HCT116 (cell line): Measurements from ENCODE around the gene PRKACG. TPM values are rescaled to one million over a fixed set of nuclear protein-coding genes. Genes with fewer than 3 reads are reported as not detected.

Source experiments
- ATAC-seq: fragments of 200-7000 bp; cut with Tn5 transposase; 2 replicates; pipeline ENCODE4 v1.9.1; 2020; ENCODE audit warnings: mild to moderate bottlenecking, moderate library complexity
- BruUV-seq: library from RNA; stranded (reverse); fragments of 400-500 nt; replicated peaks from 2 replicates; lab custom pipeline; 2021; lab: Mats Ljungman, UMichigan
- CTCF ChIA-PET: fragments of 300-600 bp; sonication (Branson Sonifier 250); formaldehyde crosslinking; loops from one replicate; lab custom pipeline; 2021; ENCODE audit warnings: antibody characterized with exemption; lab: Charles Lee
- POLR2A ChIA-PET: fragments of 300-600, 350-600 bp; sonication (Branson Sonifier 250); formaldehyde crosslinking; loops from one replicate; lab custom pipeline; 2021; ENCODE audit warnings: antibody characterized with exemption; lab: Charles Lee
- RAD21 ChIA-PET, 2 experiments: fragments of 300-600 bp; sonication (Branson Sonifier 250); formaldehyde crosslinking; loops; one replicate each; lab custom pipeline; 2023; ENCODE audit warnings: low total read pairs in 2 of 2; ENCODE audit not compliant: uncharacterized antibody in 2 of 2, unreplicated experiment in 2 of 2, low non-redundant PET in 1 of 2; lab: Charles Lee
- DNase-seq: peaks from one replicate; pipeline ENCODE4 v3.0.0-alpha.2; 2010; ENCODE audit warnings: low read depth, low spot score
- H2AFZ ChIP-seq: fragments of 200-600 bp; shearing (Covaris generic), sonication (generic); 2 replicates; pipeline ENCODE4 v1.6.1; 2017; ENCODE audit warnings: low read depth, mixed run types, mixed read lengths, antibody characterized with exemption, low read length; ENCODE audit not compliant: poor library complexity, severe bottlenecking
- H3K27ac ChIP-seq: 2 replicates; pipeline ENCODE4 v1.5.1; 2012; ENCODE audit warnings: low read depth, low read length
- H3K27me3 ChIP-seq: fragments of 200-600 bp; sonication (generic); 2 replicates; pipeline ENCODE4 v1.6.1; 2016; ENCODE audit warnings: mixed run types, low read length, mixed read lengths; ENCODE audit not compliant: insufficient read depth
- H3K36me3 ChIP-seq, 2 experiments: fragments of 200-500 bp in 1 of 2; fragments of 200-600 bp in 1 of 2; sonication (Bioruptor generic) in 1 of 2; sonication (generic) in 1 of 2; 2 replicates each; pipeline versions ENCODE4 v1.5.1 to v1.6.1; 2014 to 2016; ENCODE audit warnings: low read length in 2 of 2, inconsistent platforms in 1 of 2, mixed read lengths in 1 of 2, mixed run types in 1 of 2; ENCODE audit not compliant: insufficient read depth in 2 of 2, control insufficient read depth in 1 of 2
- H3K4me1 ChIP-seq, 2 experiments: fragments of 200-600 bp in 1 of 2; sonication (generic) in 1 of 2; 2 replicates each; pipeline versions ENCODE4 v1.5.1 to v1.6.1; 2012 to 2017; ENCODE audit warnings: low read length in 2 of 2, inconsistent platforms in 1 of 2, mild to moderate bottlenecking in 1 of 2, mixed read lengths in 1 of 2, mixed run types in 1 of 2, moderate library complexity in 1 of 2; ENCODE audit not compliant: insufficient read depth in 2 of 2, control insufficient read depth in 1 of 2
- H3K4me2 ChIP-seq: fragments of 200-600 bp; sonication (generic); 2 replicates; pipeline ENCODE4 v1.6.1; 2017; ENCODE audit warnings: mixed run types, low read length, mixed read lengths
- H3K4me3 ChIP-seq, 2 experiments: fragments of 200-600 bp in 1 of 2; sonication (generic) in 1 of 2; replicated peaks in 1 of 2; 2 replicates each; pipeline ENCODE4 v1.5.1; 2011 to 2016; ENCODE audit warnings: low read length in 2 of 2, control low read depth in 1 of 2, low read depth in 1 of 2, mild to moderate bottlenecking in 1 of 2, mixed read lengths in 1 of 2, mixed run types in 1 of 2
- H3K79me2 ChIP-seq: fragments of 200-600 bp; sonication (generic); 2 replicates; pipeline ENCODE4 v1.6.1; 2017; ENCODE audit warnings: mild to moderate bottlenecking, mixed run types, low read length, moderate library complexity, mixed read lengths; ENCODE audit not compliant: insufficient read depth
- H3K9ac ChIP-seq: fragments of 200-600 bp; sonication (generic); 2 replicates; pipeline ENCODE4 v1.6.1; 2016; ENCODE audit warnings: low read length, mixed read lengths
- H3K9me2 ChIP-seq: fragments of 200-600 bp; sonication (generic), shearing (Covaris generic); 2 replicates; pipeline ENCODE4 v1.6.1; 2017; ENCODE audit warnings: mixed run types, mild to moderate bottlenecking, moderate library complexity; ENCODE audit not compliant: insufficient read depth
- H3K9me3 ChIP-seq, 2 experiments: fragments of 200-500 bp in 1 of 2; fragments of 200-600 bp in 1 of 2; sonication (Bioruptor generic) in 1 of 2; sonication (generic) in 1 of 2; 2 replicates each; pipeline ENCODE4 v1.6.1; 2014 to 2017; ENCODE audit warnings: low read length in 2 of 2, mixed read lengths in 2 of 2, inconsistent platforms in 1 of 2, low read depth in 1 of 2, mild to moderate bottlenecking in 1 of 2, mixed run types in 1 of 2, moderate library complexity in 1 of 2; ENCODE audit not compliant: control insufficient read depth in 1 of 2, insufficient read depth in 1 of 2
- H4K20me1 ChIP-seq: fragments of 200-600 bp; sonication (generic), shearing (Covaris generic); 2 replicates; pipeline ENCODE4 v1.6.1; 2017; ENCODE audit warnings: mixed run types, mild to moderate bottlenecking, moderate library complexity; ENCODE audit not compliant: insufficient read depth
- ATF3 ChIP-seq: IDR thresholded peaks from 2 replicates; pipeline ENCODE4 v1.6.1; 2012
- CTCF ChIP-seq, 3 experiments: fragments of 200-600 bp in 1 of 3; sonication (generic) in 1 of 3; IDR thresholded peaks in 2 of 3; conservative IDR thresholded peaks in 1 of 3; 2 replicates each; pipeline ENCODE4 v1.5.1; 2012 to 2017; ENCODE audit warnings: low read depth in 2 of 3, low read length in 2 of 3, antibody characterized with exemption in 1 of 3, borderline replicate concordance in 1 of 3, control low read depth in 1 of 3, mild to moderate bottlenecking in 1 of 3, mixed read lengths in 1 of 3, mixed run types in 1 of 3, moderate library complexity in 1 of 3; ENCODE audit not compliant: insufficient read depth in 1 of 3
- EGR1 ChIP-seq: IDR thresholded peaks from 2 replicates; pipeline ENCODE4 v1.6.1; 2012; ENCODE audit warnings: low read depth
- ELF1 ChIP-seq: IDR thresholded peaks from 2 replicates; pipeline ENCODE4 v1.6.1; 2012; ENCODE audit warnings: low read depth, borderline replicate concordance
- EZH2 ChIP-seq: fragments of 200-600 bp; sonication (generic); IDR thresholded peaks from 2 replicates; pipeline ENCODE4 v1.6.1; 2017; ENCODE audit warnings: antibody characterized with exemption, mixed run types
- FOSL1 ChIP-seq: IDR thresholded peaks from 2 replicates; pipeline ENCODE4 v1.6.1; 2012; ENCODE audit warnings: low read depth
- POLR2A ChIP-seq: IDR thresholded peaks from 2 replicates; pipeline ENCODE4 v1.7.0; 2011; ENCODE audit warnings: borderline replicate concordance; ENCODE audit not compliant: insufficient read depth, insufficient read length; ENCODE audit errors: extremely low read depth
- POLR2AphosphoS5 ChIP-seq: IDR thresholded peaks from 2 replicates; pipeline ENCODE4 v1.6.1; 2011; ENCODE audit warnings: mild to moderate bottlenecking, low read depth, low read length, moderate library complexity
- SP1 ChIP-seq: IDR thresholded peaks from 2 replicates; pipeline ENCODE4 v1.6.1; 2012; ENCODE audit warnings: low read depth
- SRF ChIP-seq: IDR thresholded peaks from 2 replicates; pipeline ENCODE4 v1.6.1; 2012; ENCODE audit warnings: low read depth
- TCF7L2 ChIP-seq: IDR thresholded peaks from 2 replicates; pipeline ENCODE4 v1.7.0; 2011; ENCODE audit warnings: borderline replicate concordance, inconsistent platforms; ENCODE audit not compliant: insufficient read depth, insufficient read length; ENCODE audit errors: extremely low read depth
- YY1 ChIP-seq: IDR thresholded peaks from 2 replicates; pipeline ENCODE4 v1.6.1; 2011; ENCODE audit warnings: low read length, low read depth, moderate library complexity, mild to moderate bottlenecking; ENCODE audit not compliant: insufficient replicate concordance; ENCODE audit errors: extremely low read depth
- ZFX ChIP-seq: fragments of 450-650 bp; IDR thresholded peaks from 2 replicates; pipeline ENCODE4 v1.6.1; 2017
- ZNF274 ChIP-seq: fragments of 200-500 bp; sonication (Bioruptor generic); IDR thresholded peaks from 2 replicates; pipeline ENCODE4 v1.6.1; 2014; ENCODE audit warnings: mild to moderate bottlenecking, low read depth, low read length, inconsistent platforms
- intact Hi-C: fragments of 100-400 bp; cut with micrococcal nuclease; formaldehyde crosslinking; loops from 2 replicates; pipeline ENCODE4 v1.10.0; 2022
- total RNA-seq: library from RNA; stranded (reverse); gene quantifications from one replicate; pipeline ENCODE4 v1.2.1, GENCODE V29; 2021; ENCODE audit not compliant: unreplicated experiment
- TF ChIP-seq, protein P1 (sequence below): IDR thresholded peaks from 2 replicates; pipeline ENCODE4 v1.6.1; 2011; ENCODE audit warnings: mild to moderate bottlenecking, low read length, moderate library complexity; ENCODE audit not compliant: insufficient replicate concordance; ENCODE audit errors: extremely low read depth

Gene PRKACG
- total RNA-seq, 1 experiment from 2014 or later: not detected

DNA sequence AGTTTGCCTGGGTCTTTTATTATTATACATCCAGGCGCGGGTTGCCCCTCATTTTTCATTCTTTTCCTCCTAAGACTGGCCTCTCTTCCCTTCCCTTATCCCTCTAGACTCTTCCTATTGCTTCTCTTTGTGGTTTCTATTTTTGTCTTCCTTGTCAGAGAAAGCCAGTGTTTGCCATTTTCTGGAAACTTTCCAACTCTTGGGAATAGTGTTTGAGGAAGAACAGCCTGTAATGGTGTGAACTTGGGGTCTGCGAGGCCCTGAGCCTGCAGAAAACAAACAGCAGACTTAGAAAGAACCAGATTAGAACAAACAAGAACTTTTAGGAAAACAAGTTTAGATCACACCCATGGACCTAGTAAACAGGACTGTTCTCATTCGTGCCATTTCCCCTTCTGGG lies 15.5 kb downstream of the PRKACG start:
- BruUV-seq: no TSS peak
- CTCF ChIA-PET: interaction anchor here (1.4 to 1.5 kb wide), 2 partner anchors 415 to 425 kb away, joined by 3 to 14 read pairs; no protein-coding TSS in a partner anchor
- Histone ChIP-seq H3K9ac (no peak overlapping the region), H3K4me1 (no peaks in the 10 kb centered on the region), H3K36me3 (no peaks in the 10 kb centered on the region), H3K79me2 (no peaks in the 10 kb centered on the region), H3K27ac (no peak overlapping the region), H3K4me3 (no peak overlapping the region), H3K9me3 (no peaks in the 10 kb centered on the region), H2AFZ (no peak overlapping the region), H3K27me3 (0 out of 2 replicates have a peak, but pooled peaks cover 7% of the 10 kb centered on the region), H4K20me1 (no peaks in the 10 kb centered on the region), H3K9me2 (no peaks in the 10 kb centered on the region), H3K4me2 (no peak overlapping the region)
- intact Hi-C loops: loop anchor here (10.0 kb wide), 1 partner anchor 244 kb away; no protein-coding TSS in a partner anchor
- DNase-seq (no peak), ATAC-seq (no peak)
- RAD21 ChIA-PET: no interaction called here
- TF ChIP-seq ZNF274: no peak
- no peak for TF ChIP-seq EZH2
- no peak for TF ChIP-seq SP1
- TF ChIP-seq SRF: no peak
- no peak for TF ChIP-seq ELF1
- no peak for TF ChIP-seq TCF7L2
- TF ChIP-seq CTCF (IDR thresholded peaks at IDR 0.05 in 2 of 3, conservative IDR thresholded peaks at IDR 0.05 in 1 of 3; ENCODE audit: borderline replicate concordance in 1 of 3, insufficient read depth in 1 of 3, low read depth in 2 of 3, low read length in 2 of 3): no peak
- POLR2A ChIA-PET: no interaction called here

DNA sequence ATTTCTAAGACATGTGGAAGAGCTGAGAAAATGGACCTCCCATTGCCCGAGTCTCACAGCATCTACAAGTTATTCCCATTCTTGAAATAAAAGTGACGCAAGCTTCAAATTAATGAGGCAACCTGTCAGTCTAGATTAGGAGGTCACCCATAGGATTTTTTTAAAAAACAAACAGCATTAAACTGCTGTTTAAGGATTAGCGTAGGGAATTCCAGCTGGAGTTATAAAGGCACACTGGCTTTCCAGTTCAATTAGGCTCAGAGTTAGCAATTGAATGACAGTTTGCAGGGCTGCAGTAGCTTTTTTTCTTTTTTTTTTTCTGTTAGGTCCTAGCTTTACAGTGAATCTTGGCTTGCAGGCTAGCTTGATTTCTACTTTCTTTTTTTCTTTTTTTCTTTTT lies 16.2 kb downstream of the PRKACG start:
- no peak overlapping the region for H3K4me3 ChIP-seq
- ChIA-PET CTCF (interaction anchor here (0.7 to 1.4 kb wide), 2 partner anchors 14 to 424 kb away, joined by 3 read pairs; no protein-coding TSS in a partner anchor), RAD21 (no interaction called here), POLR2A (no interaction called here)
- H3K9me3 ChIP-seq: no peaks in the 10 kb centered on the region
- H3K79me2 ChIP-seq: no peaks in the 10 kb centered on the region
- no peak overlapping the region for H3K4me2 ChIP-seq
- H3K27me3 ChIP-seq: 0 out of 2 replicates have a peak, but pooled peaks cover 7% of the 10 kb centered on the region
- H3K36me3 ChIP-seq: no peaks in the 10 kb centered on the region
- ATAC-seq: no peak
- H4K20me1 ChIP-seq: no peaks in the 10 kb centered on the region
- no peak overlapping the region for H3K27ac ChIP-seq
- no peak overlapping the region for H2AFZ ChIP-seq
- H3K4me1 ChIP-seq: no peaks in the 10 kb centered on the region
- no peak for DNase-seq
- intact Hi-C loops: loop anchor here (10.0 kb wide), 1 partner anchor 243 kb away; no protein-coding TSS in a partner anchor
- no peak overlapping the region for H3K9ac ChIP-seq
- no peaks in the 10 kb centered on the region for H3K9me2 ChIP-seq
- no TSS peak for BruUV-seq
- TF ChIP-seq FOSL1 (no peak), ATF3 (no peak), YY1 (no peak), EGR1 (no peak), EZH2 (no peak), POLR2AphosphoS5 (no peak), POLR2A (no peak), ZFX (no peak)
- TF ChIP-seq, protein P1, sequence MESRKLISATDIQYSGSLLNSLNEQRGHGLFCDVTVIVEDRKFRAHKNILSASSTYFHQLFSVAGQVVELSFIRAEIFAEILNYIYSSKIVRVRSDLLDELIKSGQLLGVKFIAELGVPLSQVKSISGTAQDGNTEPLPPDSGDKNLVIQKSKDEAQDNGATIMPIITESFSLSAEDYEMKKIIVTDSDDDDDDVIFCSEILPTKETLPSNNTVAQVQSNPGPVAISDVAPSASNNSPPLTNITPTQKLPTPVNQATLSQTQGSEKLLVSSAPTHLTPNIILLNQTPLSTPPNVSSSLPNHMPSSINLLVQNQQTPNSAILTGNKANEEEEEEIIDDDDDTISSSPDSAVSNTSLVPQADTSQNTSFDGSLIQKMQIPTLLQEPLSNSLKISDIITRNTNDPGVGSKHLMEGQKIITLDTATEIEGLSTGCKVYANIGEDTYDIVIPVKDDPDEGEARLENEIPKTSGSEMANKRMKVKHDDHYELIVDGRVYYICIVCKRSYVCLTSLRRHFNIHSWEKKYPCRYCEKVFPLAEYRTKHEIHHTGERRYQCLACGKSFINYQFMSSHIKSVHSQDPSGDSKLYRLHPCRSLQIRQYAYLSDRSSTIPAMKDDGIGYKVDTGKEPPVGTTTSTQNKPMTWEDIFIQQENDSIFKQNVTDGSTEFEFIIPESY: no peak
